Ectodermal cell (in vitro differentiated cells): Measurements from ENCODE around the gene PDE1A.
"Not testable (repeated sequence)": the region's sequence is repeated elsewhere in the genome, so short reads cannot be mapped to it uniquely, and the experiment has no call there.

ENCODE experiments used
- H3K27ac ChIP-seq: 2 replicates; pipeline ENCODE4 v1.7.0; 2013; ENCODE audit warnings: mild to moderate bottlenecking, low read depth, low read length; ENCODE audit not compliant: insufficient read depth, poor library complexity, severe bottlenecking
- H3K27me3 ChIP-seq: 2 replicates; pipeline ENCODE4 v1.7.0; 2013; ENCODE audit warnings: mild to moderate bottlenecking, low read length; ENCODE audit not compliant: insufficient read depth, control insufficient read depth, poor library complexity, severe bottlenecking
- H3K36me3 ChIP-seq: one replicate; pipeline ENCODE4 v1.7.0; 2013; ENCODE audit warnings: low read length; ENCODE audit not compliant: control insufficient read depth, insufficient read depth
- H3K4me1 ChIP-seq: one replicate; pipeline ENCODE4 v1.7.0; 2013; ENCODE audit warnings: low read length; ENCODE audit not compliant: control insufficient read depth, insufficient read depth
- H3K4me3 ChIP-seq: 2 replicates; pipeline ENCODE4 v1.7.0; 2013; ENCODE audit warnings: low read depth, low read length, control low read depth; ENCODE audit not compliant: insufficient read depth
- H3K9me3 ChIP-seq: 2 replicates; pipeline ENCODE4 v1.7.0; 2013; ENCODE audit warnings: mild to moderate bottlenecking, low read length, moderate library complexity; ENCODE audit not compliant: control insufficient read depth
- WGBS, 2 experiments: methylation state at CpG; one replicate each; pipeline ENCODE4 v1.1.7; 2013; ENCODE audit warnings: missing lambda C conversion rate in 2 of 2; 5-methylcytosine and 5-hydroxymethylcytosine counted together

PDE1A gene

GRCh38 chr2:182300608-182301007, 126.2 kb downstream of the PDE1A start:
- H3K27me3 ChIP-seq: no peaks in the 10 kb centered on the region
- H3K27ac ChIP-seq: no peak overlapping the region
- WGBS, 2 experiments: 92 to 95% methylated on average over 4 of the region's 4 CpGs
- H3K9me3 ChIP-seq: no peaks in the 10 kb centered on the region
- H3K4me1 ChIP-seq: no peaks in the 10 kb centered on the region
- no peak overlapping the region for H3K4me3 ChIP-seq
- H3K36me3 ChIP-seq: no peaks in the 10 kb centered on the region

- H3K9me3 ChIP-seq: no peaks in the 10 kb centered on the region
- 95 to 96% methylated on average over 3 of the region's 3 CpGs for WGBS, 2 experiments
Measured at GRCh38 chr2:182299632-182300031, 127.2 kb downstream of the PDE1A start.

GRCh38 chr2:182298456-182298855, 128.4 kb downstream of the PDE1A start:
- no peaks in the 10 kb centered on the region for H3K9me3 ChIP-seq
- WGBS, 2 experiments: 80 to 90% methylated on average over 2 of the region's 4 CpGs
- H3K27ac ChIP-seq: no peak overlapping the region
- no peaks in the 10 kb centered on the region for H3K27me3 ChIP-seq
- no peaks in the 10 kb centered on the region for H3K4me1 ChIP-seq
- no peaks in the 10 kb centered on the region for H3K36me3 ChIP-seq
- H3K4me3 ChIP-seq: no peak overlapping the region

More at GRCh38 chr2:182299632-182300031, 127.2 kb downstream of the PDE1A start:
- no peaks in the 10 kb centered on the region for H3K36me3 ChIP-seq
- H3K27ac ChIP-seq: no peak overlapping the region
- H3K4me3 ChIP-seq: no peak overlapping the region
- no peaks in the 10 kb centered on the region for H3K4me1 ChIP-seq
- H3K27me3 ChIP-seq: no peaks in the 10 kb centered on the region

GRCh38 chr2:182291296-182291695, 135.5 kb downstream of the PDE1A start:
- Histone ChIP-seq H3K4me1 (no peaks in the 10 kb centered on the region), H3K4me3 (no peak overlapping the region), H3K36me3 (no peaks in the 10 kb centered on the region), H3K27me3 (no peaks in the 10 kb centered on the region), H3K9me3 (no peaks in the 10 kb centered on the region), H3K27ac (no peak overlapping the region)
- WGBS, 2 experiments: 71 to 94% methylated on average over 1 of the region's 1 CpG

GRCh38 chr2:182283512-182283911, 143.3 kb downstream of the PDE1A start:
- H3K4me1 ChIP-seq: no peaks in the 10 kb centered on the region
- H3K4me3 ChIP-seq: no peak overlapping the region
- H3K9me3 ChIP-seq: no peaks in the 10 kb centered on the region
- H3K27ac ChIP-seq: no peak overlapping the region
- no peaks in the 10 kb centered on the region for H3K27me3 ChIP-seq
- 100% methylated on average over 1 of the region's 3 CpGs; no CpG with 5 or more reads in 1 of the 2 experiments for WGBS, 2 experiments
- no peaks in the 10 kb centered on the region for H3K36me3 ChIP-seq

- no peak overlapping the region for H3K27ac ChIP-seq
- H3K36me3 ChIP-seq: no peaks in the 10 kb centered on the region
- H3K4me1 ChIP-seq: no peaks in the 10 kb centered on the region
- no peak overlapping the region for H3K4me3 ChIP-seq
- H3K9me3 ChIP-seq: peaks cover 2% of the 10 kb centered on the region
- WGBS, 2 experiments: 92% methylated on average over 2 to 3 of the region's 3 CpGs
- H3K27me3 ChIP-seq: no peaks in the 10 kb centered on the region
Measured at GRCh38 chr2:182281276-182281675, 145.6 kb downstream of the PDE1A start.

- peaks cover 2% of the 10 kb centered on the region for H3K9me3 ChIP-seq
- H3K27ac ChIP-seq: no peak overlapping the region
- no peaks in the 10 kb centered on the region for H3K36me3 ChIP-seq
- no peak overlapping the region for H3K4me3 ChIP-seq
- H3K27me3 ChIP-seq: no peaks in the 10 kb centered on the region
- no peaks in the 10 kb centered on the region for H3K4me1 ChIP-seq
Measured at GRCh38 chr2:182280118-182280517, 146.7 kb downstream of the PDE1A start.

GRCh38 chr2:182276662-182277061, 150.2 kb downstream of the PDE1A start:
- WGBS, 2 experiments: 93% methylated on average over 6 of the region's 6 CpGs
- H3K9me3 ChIP-seq, H3K36me3 ChIP-seq: not testable (repeated sequence)

GRCh38 chr2:182267971-182268370, 158.9 kb downstream of the PDE1A start:
- 88 to 100% methylated on average over 1 of the region's 1 CpG for WGBS, 2 experiments

More at GRCh38 chr2:182276662-182277061, 150.2 kb downstream of the PDE1A start:
- not testable (repeated sequence) for H3K4me3 ChIP-seq, H3K27me3 ChIP-seq, H3K4me1 ChIP-seq, H3K27ac ChIP-seq

GRCh38 chr2:182266909-182267308, 159.9 kb downstream of the PDE1A start:
- no peak overlapping the region for H3K27ac ChIP-seq
- H3K4me3 ChIP-seq: no peak overlapping the region
- H3K9me3 ChIP-seq: no peaks in the 10 kb centered on the region
- no peaks in the 10 kb centered on the region for H3K27me3 ChIP-seq
- H3K36me3 ChIP-seq: no peaks in the 10 kb centered on the region
- no peaks in the 10 kb centered on the region for H3K4me1 ChIP-seq

More at GRCh38 chr2:182267971-182268370, 158.9 kb downstream of the PDE1A start:
- Histone ChIP-seq H3K27me3 (no peaks in the 10 kb centered on the region), H3K4me1 (no peaks in the 10 kb centered on the region), H3K27ac (no peak overlapping the region), H3K4me3 (no peak overlapping the region), H3K36me3 (no peaks in the 10 kb centered on the region), H3K9me3 (no peaks in the 10 kb centered on the region)

GRCh38 chr2:182265718-182266117, 161.1 kb downstream of the PDE1A start:
- no peak overlapping the region for H3K27ac ChIP-seq
- H3K36me3 ChIP-seq: no peaks in the 10 kb centered on the region
- no peaks in the 10 kb centered on the region for H3K9me3 ChIP-seq
- H3K27me3 ChIP-seq: no peaks in the 10 kb centered on the region
- H3K4me3 ChIP-seq: no peak overlapping the region
- WGBS, 2 experiments: 90 to 100% methylated on average over 1 to 2 of the region's 3 CpGs
- no peaks in the 10 kb centered on the region for H3K4me1 ChIP-seq
